Mesendoderm (in vitro differentiated cells): ENCODE data around the gene SLC52A1.
"Not testable (repeated sequence)": the region's sequence is repeated elsewhere in the genome, so short reads cannot be mapped to it uniquely, and the experiment has no call there.

Experiments
- DNase-seq: peaks from one replicate; pipeline ENCODE4 v3.0.0; 2013
- H2AK5ac ChIP-seq: 2 replicates; pipeline ENCODE4 v1.6.1; 2013; ENCODE audit warnings: low read length, inconsistent platforms
- H2BK120ac ChIP-seq: 2 replicates; pipeline ENCODE4 v1.6.1; 2013; ENCODE audit warnings: low read depth, mild to moderate bottlenecking, low read length, moderate library complexity, mixed read lengths
- H2BK15ac ChIP-seq: replicated peaks from 2 replicates; pipeline ENCODE4 v1.6.1; 2013; ENCODE audit warnings: low read depth, mild to moderate bottlenecking, moderate library complexity
- H2BK5ac ChIP-seq: 2 replicates; pipeline ENCODE4 v1.6.1; 2013; ENCODE audit warnings: low read length, inconsistent platforms
- H3K18ac ChIP-seq: 2 replicates; pipeline ENCODE4 v1.6.1; 2013; ENCODE audit warnings: mild to moderate bottlenecking, low read length, mixed read lengths
- H3K23ac ChIP-seq: one replicate; pipeline ENCODE4 v1.6.1; 2013; ENCODE audit warnings: low read length
- H3K27ac ChIP-seq: 2 replicates; pipeline ENCODE4 v1.5.1; 2013; ENCODE audit warnings: low read depth, mild to moderate bottlenecking, inconsistent platforms, low read length, moderate library complexity
- H3K27me3 ChIP-seq: 2 replicates; pipeline ENCODE4 v1.6.1; 2013; ENCODE audit warnings: low read length, control low read depth, mild to moderate bottlenecking, inconsistent platforms; ENCODE audit not compliant: insufficient read depth, poor library complexity
- H3K36me3 ChIP-seq: 2 replicates; pipeline ENCODE4 v1.6.1; 2013; ENCODE audit warnings: low read length, inconsistent platforms; ENCODE audit not compliant: control insufficient read depth, insufficient read depth
- H3K4ac ChIP-seq: one replicate; pipeline ENCODE4 v1.6.1; 2013; ENCODE audit warnings: low read depth, mild to moderate bottlenecking, low read length, moderate library complexity
- H3K4me1 ChIP-seq: 2 replicates; pipeline ENCODE4 v1.6.1; 2013; ENCODE audit warnings: low read depth, low read length, inconsistent platforms; ENCODE audit not compliant: control insufficient read depth
- H3K4me2 ChIP-seq: 2 replicates; pipeline ENCODE4 v1.6.1; 2013; ENCODE audit warnings: low read length
- H3K4me3 ChIP-seq: 2 replicates; pipeline ENCODE4 v1.5.1; 2013; ENCODE audit warnings: mild to moderate bottlenecking, low read length
- H3K56ac ChIP-seq: one replicate; pipeline ENCODE4 v1.6.1; 2013; ENCODE audit warnings: low read length
- H3K79me1 ChIP-seq: 2 replicates; pipeline ENCODE4 v1.6.1; 2013; ENCODE audit warnings: low read length, inconsistent platforms
- H3K79me2 ChIP-seq: 2 replicates; pipeline ENCODE4 v1.6.1; 2013; ENCODE audit warnings: mild to moderate bottlenecking, low read length; ENCODE audit not compliant: control insufficient read depth, insufficient read depth
- H3K9ac ChIP-seq: 2 replicates; pipeline ENCODE4 v1.6.1; 2013; ENCODE audit warnings: low read length, inconsistent platforms
- H4K5ac ChIP-seq: one replicate; pipeline ENCODE4 v1.6.1; 2013; ENCODE audit warnings: low read length
- H4K8ac ChIP-seq: one replicate; pipeline ENCODE4 v1.6.1; 2013; ENCODE audit warnings: low read depth, mild to moderate bottlenecking, control low read depth, low read length, moderate library complexity
- WGBS: extraction: QIAGEN DNeasy Blood & Tissue Kit; methylation state at CpG from one replicate; pipeline ENCODE4 v1.1.7; 2013; ENCODE audit warnings: low lambda C conversion rate, missing lambda C conversion rate; ENCODE audit not compliant: insufficient coverage; ENCODE audit errors: extremely low coverage; 5-methylcytosine and 5-hydroxymethylcytosine counted together

SLC52A1 gene

DNA sequence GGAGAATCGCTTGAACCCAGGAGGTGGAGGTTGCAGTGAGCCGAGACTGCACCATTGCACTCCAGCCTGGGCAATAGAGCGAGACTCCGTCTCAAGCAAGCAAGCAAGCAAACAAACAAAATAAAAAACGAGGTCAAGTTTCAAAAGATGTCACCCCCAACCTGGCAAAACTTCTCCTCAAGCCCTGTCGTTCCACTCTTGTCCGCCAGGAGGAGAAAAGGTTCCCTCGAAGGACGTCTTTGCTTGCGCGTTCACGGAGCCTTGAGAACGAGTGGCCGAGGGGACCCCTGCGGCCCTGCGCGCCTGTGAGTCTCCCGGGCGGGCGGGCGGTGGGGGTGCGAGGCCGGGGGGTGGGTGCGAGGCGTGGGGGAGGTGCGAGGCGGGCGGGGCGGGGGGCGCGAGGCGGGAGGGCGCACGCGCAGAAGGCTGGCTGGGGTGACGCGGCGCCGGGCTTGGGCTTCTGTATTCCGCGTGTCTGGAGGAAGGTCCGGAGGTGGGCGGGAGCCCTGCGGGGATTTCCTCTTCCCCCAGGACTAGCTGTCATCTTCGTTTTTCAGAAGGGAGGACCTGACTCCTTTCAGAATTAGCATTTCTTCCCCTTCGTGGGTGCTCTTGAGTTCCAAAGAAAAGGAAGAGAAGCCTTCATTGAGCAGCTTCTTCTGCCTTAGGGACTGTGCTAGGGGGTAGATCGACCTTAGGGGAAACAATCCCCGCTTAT, 3.7 kb downstream of the SLC52A1 start:
- H3K27ac ChIP-seq, result no peak overlapping the region
- H3K36me3 ChIP-seq, result no peaks in the 10 kb centered on the region
- no peak overlapping the region for H3K4me3 ChIP-seq

DNA sequence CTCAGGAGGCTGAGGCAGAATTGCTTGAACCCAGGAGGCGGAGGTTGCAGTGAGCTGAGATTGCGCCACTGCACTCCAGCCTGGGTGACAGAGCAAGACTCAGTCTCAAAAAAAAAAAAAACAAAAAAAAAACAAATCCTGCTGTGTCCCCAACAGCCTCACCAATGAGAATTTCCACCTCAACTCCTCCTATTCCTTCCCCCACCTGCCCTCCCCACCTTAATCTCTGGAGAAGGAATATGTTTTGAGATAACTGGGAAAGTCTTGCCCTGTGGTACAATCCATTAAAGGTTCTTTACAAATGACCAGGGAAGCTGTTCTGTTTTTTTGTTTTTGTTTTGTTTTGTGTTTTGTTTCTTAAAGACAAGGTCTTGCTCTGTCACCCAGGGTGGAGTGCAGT, 5.1 kb downstream of the SLC52A1 start:
- not testable (repeated sequence) for H3K4me2 ChIP-seq, H2AK5ac ChIP-seq, H3K79me1 ChIP-seq, H3K9ac ChIP-seq, H4K8ac ChIP-seq, H3K18ac ChIP-seq, H2BK5ac ChIP-seq, H3K4ac ChIP-seq, H2BK120ac ChIP-seq, H3K27me3 ChIP-seq, H3K4me3 ChIP-seq, H2BK15ac ChIP-seq, H3K79me2 ChIP-seq, H4K5ac ChIP-seq, H3K23ac ChIP-seq, H3K4me1 ChIP-seq, H3K36me3 ChIP-seq, H3K56ac ChIP-seq, DNase-seq, H3K27ac ChIP-seq
- WGBS, result no CpG with 5 or more reads among the region's 2 CpGs

More for the DNA sequence above, 3.7 kb downstream of the SLC52A1 start:
- Histone ChIP-seq H4K5ac (no peak overlapping the region), H4K8ac (no peak overlapping the region), H3K4ac (peak overlapping the region; percentile 48), H3K27me3 (no peaks in the 10 kb centered on the region), H3K23ac (no peak overlapping the region), H3K56ac (peak overlapping the region; percentile 70), H3K4me1 (no peaks in the 10 kb centered on the region), H2AK5ac (no peak overlapping the region), H2BK120ac (no peak overlapping the region), H3K18ac (no peak overlapping the region), H3K9ac (peak overlapping the region; percentile 58), H3K79me2 (no peaks in the 10 kb centered on the region), H2BK5ac (no peak overlapping the region), H2BK15ac (no peak overlapping the region), H3K79me1 (no peaks in the 10 kb centered on the region), H3K4me2 (peak overlapping the region; percentile 46)
- whole genome bisulfite sequencing, result no CpG with 5 or more reads among the region's 48 CpGs
- peak; percentile 91 for DNase-seq

DNA sequence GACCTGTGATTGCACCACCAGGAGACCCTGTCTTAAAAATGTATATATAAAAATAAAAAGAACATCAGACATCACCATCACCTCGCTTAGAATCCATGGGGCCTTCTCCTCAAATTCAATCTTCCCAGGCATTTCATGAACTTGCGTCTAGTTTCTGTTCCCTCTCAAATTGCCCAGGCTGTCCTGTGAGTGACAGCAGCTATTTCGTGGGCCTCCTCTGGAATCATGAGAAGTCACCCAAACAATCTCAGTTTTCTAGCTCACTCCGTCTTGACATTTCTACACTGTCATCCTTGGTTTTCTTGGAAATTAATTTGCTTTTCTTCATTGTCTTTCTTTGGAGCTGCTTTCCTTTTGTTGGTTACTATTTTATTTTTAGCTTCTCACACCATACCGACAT, 7.3 kb downstream of the SLC52A1 start:
- WGBS, result no CpG with 5 or more reads among the region's 5 CpGs

GRCh38 chr17:5027299-5027698, 7.9 kb downstream of the SLC52A1 start:
- Histone ChIP-seq H3K36me3 (peaks cover 4% of the 10 kb centered on the region), H3K27ac (no peak overlapping the region), H3K18ac (no peak overlapping the region), H2BK15ac (no peak overlapping the region), H3K4me2 (no peak overlapping the region), H3K23ac (no peak overlapping the region), H3K9ac (no peak overlapping the region), H2BK120ac (no peak overlapping the region), H3K56ac (no peak overlapping the region), H3K4ac (no peak overlapping the region), H3K79me2 (no peaks in the 10 kb centered on the region), H3K27me3 (no peaks in the 10 kb centered on the region), H2AK5ac (no peak overlapping the region), H4K8ac (no peak overlapping the region), H3K4me1 (no peaks in the 10 kb centered on the region), H3K79me1 (no peaks in the 10 kb centered on the region), H3K4me3 (no peak overlapping the region), H2BK5ac (no peak overlapping the region), H4K5ac (no peak overlapping the region)
- WGBS, result no CpG with 5 or more reads among the region's 6 CpGs
- DNase-seq, result no peak

More for the DNA sequence above, 7.3 kb downstream of the SLC52A1 start:
- Histone ChIP-seq H2BK15ac (no peak overlapping the region), H2BK120ac (no peak overlapping the region), H3K18ac (no peak overlapping the region), H3K27me3 (no peaks in the 10 kb centered on the region), H3K23ac (no peak overlapping the region), H3K79me1 (no peaks in the 10 kb centered on the region), H2BK5ac (no peak overlapping the region), H3K56ac (no peak overlapping the region), H4K5ac (no peak overlapping the region), H4K8ac (no peak overlapping the region), H3K79me2 (no peaks in the 10 kb centered on the region), H3K36me3 (no peaks in the 10 kb centered on the region), H3K4ac (no peak overlapping the region), H3K4me2 (no peak overlapping the region), H3K9ac (no peak overlapping the region), H2AK5ac (no peak overlapping the region), H3K27ac (no peak overlapping the region), H3K4me3 (no peak overlapping the region), H3K4me1 (no peaks in the 10 kb centered on the region)
- no peak for DNase-seq

- Histone ChIP-seq H2BK5ac (no peak overlapping the region), H3K4me1 (no peaks in the 10 kb centered on the region), H3K4me3 (no peak overlapping the region), H3K27ac (no peak overlapping the region), H3K23ac (no peak overlapping the region), H2BK15ac (no peak overlapping the region), H3K4me2 (no peak overlapping the region), H3K4ac (no peak overlapping the region), H3K79me1 (no peaks in the 10 kb centered on the region), H3K18ac (no peak overlapping the region), H3K79me2 (no peaks in the 10 kb centered on the region), H3K56ac (no peak overlapping the region), H4K8ac (no peak overlapping the region), H4K5ac (no peak overlapping the region), H3K36me3 (peaks cover 6% of the 10 kb centered on the region), H2AK5ac (no peak overlapping the region), H3K27me3 (no peaks in the 10 kb centered on the region), H3K9ac (no peak overlapping the region), H2BK120ac (no peak overlapping the region)
- no CpG with 5 or more reads among the region's 4 CpGs for WGBS
- DNase-seq, result no peak
Observed at GRCh38 chr17:5024604-5025003, 10.6 kb downstream of the SLC52A1 start.
